Stimulated activated CD8-positive, alpha-beta memory T cell treated with anti-CD3 and anti-CD28 coated beads, Interleukin-7, amount 100 ng/mL, for 24 hours (primary cell): ENCODE data around the gene CSK.
A peak's percentile ranks its signal among the peaks of the same experiment; 100 is the strongest.

Experiments
- DNase-seq: peaks from one replicate; pipeline ENCODE4 v3.0.0-alpha.2; 2020; ENCODE audit warnings: low read depth

Gene CSK

GRCh38 chr15:74826364-74826819 lies 44.5 kb downstream of the CSK start, which contains the start of gene CPLX3:
CPLX3 (plus strand) TSS chr15:74826627; CDS start chr15:74826704, 77 bp downstream.
- DNase-seq = no peak

DNA sequence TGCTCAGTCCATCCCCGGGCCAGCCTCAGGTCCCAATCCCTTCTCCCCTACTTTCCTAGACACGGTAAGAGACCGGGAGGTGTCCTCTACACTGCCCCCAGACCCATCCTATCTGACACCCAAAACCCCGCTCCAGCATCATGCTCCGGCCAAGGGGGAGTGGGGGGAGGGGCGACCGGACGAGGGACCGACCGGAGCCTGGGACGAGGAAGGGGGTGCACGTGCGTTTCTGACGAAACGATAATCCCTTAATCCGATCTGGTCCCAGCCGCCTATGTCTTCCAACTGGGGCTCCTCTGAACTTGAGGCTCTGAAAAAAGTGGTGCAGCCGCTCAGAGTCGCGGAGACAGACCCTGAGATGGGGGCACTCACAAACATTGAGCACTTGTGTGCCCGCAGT lies 45.0 kb downstream of the CSK start:
- no peak for DNase-seq

DNA sequence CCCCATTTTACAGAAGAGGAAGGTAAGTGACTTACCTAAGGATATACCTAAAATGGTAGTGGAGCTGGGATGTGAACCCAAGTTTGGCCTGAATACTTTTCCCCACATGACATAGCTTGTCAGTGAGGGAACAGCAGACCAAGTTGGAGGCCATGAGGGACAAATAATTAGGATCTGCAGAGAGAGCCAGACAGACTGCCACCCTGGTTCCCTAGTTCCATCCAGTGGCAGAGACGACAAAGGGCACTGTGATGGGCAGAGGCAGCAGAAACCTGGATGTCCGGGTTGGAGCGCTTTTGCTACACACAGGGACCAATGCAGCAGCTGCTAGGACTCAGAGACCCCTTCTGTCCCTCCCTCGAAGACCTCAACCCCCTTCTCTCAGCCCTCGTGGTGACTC lies 45.7 kb downstream of the CSK start:
- DNase-seq = no peak

GRCh38 chr15:74828835-74829234 lies 47.0 kb downstream of the CSK start:
- DNase-seq = no peak

- DNase-seq = no peak
Observed at GRCh38 chr15:74829486-74829885, 47.6 kb downstream of the CSK start.

DNA sequence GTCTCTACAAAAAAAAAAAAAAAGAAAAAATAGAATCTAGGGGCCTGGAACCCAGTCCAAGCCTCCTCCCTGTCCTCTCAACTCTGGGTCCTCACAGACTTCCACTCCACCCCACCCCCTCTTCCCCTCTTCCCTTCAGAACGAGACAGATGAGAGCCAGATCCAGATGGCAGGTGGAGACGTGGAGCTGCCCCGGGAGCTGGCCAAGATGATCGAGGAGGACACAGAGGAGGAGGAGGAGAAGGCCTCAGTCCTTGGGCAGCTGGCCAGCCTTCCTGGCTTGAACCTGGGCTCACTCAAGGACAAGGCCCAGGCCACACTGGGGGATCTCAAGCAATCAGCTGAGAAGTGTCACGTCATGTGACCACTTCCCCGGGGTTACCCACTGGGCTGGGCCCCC lies 48.1 kb downstream of the CSK start:
- no peak for DNase-seq

- no peak for DNase-seq
Observed at GRCh38 chr15:74830868-74831267, 49.0 kb downstream of the CSK start.

- DNase-seq = no peak
Observed at GRCh38 chr15:74831813-74832495, 50.1 kb downstream of the CSK start.

DNA sequence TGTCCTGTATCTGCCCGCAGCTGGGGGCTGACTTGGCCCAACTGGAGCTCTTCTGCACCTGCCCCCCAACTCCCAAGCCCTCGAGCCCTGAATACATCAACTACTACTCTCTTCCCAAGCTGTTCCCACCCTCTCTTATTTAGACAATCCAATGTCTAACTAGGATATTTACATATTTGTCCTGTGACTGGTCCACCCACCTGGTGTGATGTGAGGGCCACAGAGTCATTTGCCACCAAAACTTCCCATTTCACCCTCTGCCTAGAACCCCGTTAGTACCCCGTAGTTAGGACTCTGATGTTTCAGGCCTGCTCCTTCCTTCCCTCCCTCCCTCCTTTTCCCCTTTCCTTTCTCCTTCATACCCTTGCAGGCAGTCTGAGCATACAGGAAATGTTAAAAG lies 50.9 kb downstream of the CSK start:
- no peak for DNase-seq

DNA sequence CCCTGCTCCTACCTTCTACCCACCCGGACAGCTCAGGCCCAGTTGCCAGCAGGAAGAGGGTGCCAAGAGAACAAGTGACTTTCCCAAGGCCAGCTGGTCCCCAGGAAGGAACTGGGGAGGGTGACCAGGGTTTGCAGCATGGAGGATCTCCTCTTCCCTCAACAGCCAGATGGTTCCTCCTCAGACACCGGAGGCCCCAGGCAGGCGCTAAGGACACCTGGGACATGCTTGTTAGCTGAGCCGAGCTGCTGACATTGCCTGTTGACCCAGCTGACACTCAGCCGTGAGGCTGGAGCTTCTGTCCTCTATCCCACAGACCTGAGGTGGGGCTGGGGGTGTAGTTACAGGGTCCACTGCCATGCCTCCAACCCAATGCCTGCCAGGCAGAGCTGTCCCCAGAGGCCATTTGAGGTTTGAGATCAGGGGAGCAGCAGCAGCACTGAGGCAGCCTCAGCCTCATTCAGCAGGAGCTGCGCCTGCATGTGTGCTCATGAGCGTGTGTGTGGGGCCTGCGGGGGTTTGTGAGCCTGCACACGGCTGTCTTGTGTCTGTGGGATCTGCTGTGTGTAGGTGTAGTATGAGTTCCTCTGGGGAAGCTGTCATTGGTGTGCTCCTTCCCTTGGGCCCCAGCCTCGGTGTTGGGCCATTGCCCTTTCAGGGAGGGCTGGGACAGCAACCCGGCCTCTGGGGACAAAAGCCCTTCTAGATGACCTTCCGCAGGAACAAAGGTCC lies 51.7 kb downstream of the CSK start:
- DNase-seq = no peak

DNA sequence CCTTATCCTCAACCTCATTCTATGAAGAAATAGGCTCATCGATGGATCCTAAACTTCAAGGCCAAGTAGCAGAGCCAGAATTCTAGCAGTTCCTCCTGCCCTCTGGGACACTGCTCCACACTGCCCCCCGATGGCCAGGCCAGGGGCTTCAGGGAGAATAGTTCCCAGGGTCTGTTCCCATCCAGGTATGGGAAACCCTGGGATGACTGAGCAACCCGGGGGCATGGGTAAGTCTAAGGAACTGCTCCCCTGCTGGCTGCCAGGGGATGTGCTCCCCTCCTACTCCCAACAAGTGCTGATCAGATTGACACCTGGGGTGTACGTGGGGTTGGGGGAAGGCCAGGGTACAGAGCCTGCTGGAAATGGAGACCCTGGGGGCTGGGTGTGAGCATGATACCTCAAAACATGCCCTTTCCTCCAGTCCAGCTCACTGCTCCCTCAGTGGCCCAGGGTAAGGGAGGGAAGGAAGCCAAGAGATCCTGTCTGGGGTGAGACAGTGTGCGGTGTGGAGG lies 53.5 kb downstream of the CSK start:
- no peak for DNase-seq

GRCh38 chr15:74836846-74837245 lies 55.0 kb downstream of the CSK start:
- DNase-seq = no peak

DNA sequence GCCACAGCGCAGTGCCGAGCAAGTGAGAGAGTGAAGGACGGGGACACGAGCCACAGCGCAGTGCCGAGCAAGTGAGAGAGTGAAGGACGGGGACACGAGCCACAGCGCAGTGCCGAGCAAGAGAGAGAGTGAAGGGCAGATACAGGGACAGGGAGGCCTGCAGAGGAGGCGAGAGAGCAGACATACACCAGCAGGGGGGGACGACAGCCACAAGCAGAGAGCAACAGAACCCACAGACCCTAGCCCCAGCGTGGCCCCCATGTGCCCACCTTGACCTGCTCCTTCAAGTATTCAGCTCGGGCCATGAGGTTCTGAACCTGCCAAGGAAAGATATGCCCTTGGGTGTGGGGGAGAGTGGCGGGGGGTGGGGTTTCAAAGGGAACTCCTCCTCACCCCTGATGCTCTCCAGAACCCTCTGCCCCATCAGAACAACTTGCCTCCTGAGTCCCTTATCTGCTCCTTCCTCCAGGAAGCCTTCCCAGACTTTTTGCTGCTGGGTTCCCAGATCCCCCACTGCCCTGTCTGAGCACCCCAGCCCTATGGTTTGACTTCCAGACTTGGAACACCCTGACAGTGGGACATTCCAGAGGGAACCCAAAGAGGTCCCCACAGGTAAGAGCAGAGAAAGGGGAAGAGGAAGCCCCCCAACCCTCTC lies 55.7 kb downstream of the CSK start:
- DNase-seq = no peak

DNA sequence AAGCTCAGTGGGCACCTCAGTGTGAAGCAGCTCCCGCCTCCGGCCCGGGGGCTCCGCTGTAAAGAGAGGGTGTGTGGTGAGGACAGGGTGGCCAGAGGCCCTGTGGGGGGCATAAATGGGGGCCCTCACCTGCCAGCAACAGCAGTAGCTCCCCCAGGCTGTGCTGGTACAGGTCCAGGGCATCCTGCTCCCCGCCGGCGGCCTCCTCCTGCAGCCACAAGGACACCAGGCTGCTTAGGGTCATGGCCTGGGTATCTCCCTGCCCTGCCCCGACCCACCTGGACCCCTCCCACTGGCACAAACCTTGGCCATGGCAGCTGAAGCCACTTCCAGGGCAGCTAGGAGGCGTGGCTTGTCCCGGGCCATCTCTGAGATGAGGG lies 56.2 kb downstream of the CSK start:
- DNase-seq = no peak

GRCh38 chr15:74838746-74839525 lies 57.1 kb downstream of the CSK start:
- no peak for DNase-seq

DNA sequence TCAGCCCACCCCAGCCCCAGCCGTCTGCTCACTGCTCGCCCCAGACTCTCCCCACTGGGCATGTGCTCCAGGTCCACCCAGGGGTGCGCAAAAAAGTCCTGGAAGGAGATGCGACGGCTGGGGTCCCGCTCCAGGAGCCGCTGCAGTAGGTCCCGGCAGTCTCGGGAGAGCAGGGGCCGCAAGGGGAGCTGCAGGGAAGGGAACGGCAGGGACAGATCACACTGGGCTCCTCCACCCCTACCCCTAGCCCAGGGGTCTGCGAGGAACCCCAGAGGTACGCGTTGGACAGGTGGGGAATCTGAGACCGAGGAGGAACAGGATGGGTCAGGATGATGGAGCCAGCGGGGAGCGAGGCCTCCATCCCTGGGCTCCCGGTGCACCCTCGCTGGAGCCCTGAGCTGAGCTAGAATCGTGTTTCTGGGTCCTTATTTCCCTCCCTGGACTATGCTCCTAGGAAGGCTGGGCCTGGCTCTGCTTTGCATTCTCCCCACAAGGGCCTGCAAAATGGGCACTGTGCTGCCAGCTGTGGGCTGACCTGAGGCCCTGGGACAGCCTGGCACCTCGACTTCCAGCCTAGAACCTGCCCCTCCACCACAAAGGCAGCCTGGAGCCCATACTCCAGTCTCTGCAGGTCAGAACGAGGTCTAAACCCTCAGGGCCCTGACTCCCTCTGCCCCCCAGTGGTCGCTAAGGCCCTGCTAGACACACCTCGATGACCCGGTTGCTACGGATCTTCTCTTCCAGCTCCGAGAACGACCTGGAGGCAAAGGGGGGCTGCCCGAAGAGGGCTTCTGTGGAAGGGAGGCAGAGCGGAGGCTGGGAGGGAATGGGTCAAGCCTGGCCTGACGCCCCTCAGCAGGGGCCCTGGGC lies 57.9 kb downstream of the CSK start:
- DNase-seq = no peak

DNA sequence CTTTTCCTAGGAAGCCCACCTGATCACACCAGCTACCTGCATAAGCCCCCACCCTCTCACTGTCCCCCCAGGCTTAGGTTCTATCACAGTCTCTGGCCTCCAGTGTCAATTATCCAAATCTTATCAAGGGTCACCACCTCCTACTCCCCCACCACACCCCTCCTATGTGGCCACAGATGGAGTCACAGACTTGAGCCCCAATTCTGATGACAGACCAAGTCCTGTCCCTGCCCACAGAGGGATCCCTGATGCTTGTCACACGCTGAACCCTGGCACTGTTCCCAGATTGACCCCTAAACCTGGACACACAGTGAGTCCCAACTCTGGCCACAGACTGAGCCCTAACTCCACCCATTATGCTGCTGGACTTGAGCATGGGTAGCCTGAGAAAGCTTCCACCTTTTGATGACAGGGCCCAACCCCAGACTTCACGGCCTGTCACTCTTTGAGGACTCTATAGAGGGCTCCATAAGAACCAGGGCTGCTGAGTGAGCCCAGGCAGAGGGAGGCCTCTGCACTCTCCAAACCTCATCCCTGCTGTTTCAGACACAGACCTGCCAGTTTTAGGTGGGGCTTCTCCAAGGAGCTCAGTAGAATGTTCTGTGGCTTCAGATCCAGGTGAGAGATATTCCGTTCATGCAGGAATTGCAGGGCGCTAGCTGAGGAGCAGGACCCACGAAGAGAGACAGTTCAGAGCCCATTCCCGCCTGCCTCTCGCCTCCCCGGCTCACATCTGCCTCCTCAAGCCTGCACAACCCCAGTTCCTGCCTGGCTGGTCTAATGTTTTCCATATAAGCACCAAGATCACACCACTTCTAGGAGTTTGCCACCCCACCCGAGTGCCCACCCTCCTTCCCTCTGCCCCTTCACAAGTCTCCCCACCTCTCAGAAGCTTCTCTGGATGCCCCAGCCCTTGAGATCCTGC lies 59.2 kb downstream of the CSK start:
- no peak for DNase-seq

DNA sequence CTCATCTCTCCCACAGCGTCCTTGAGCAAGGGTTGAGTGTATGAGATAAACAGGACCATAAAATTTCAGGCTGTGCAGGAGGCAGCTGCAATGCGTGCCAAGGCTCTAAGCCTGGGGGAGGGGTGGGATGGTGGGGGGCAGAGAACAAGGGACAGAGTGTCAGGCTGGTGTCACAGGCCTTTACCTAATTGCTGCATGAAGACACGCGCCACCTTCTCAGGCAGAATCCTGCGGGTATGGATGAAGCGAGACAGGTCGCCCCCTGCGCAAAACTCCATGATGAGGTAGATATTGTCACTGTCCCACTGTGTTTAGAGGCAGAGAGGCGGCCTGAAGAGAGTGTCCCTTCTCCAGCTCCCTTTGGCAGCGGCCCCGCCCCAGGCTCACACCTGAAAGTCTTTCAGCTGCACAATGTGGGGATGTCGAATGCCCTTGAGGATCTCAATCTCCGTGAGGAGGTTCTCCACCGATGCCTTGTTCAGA lies 60.1 kb downstream of the CSK start:
- no peak for DNase-seq

DNA sequence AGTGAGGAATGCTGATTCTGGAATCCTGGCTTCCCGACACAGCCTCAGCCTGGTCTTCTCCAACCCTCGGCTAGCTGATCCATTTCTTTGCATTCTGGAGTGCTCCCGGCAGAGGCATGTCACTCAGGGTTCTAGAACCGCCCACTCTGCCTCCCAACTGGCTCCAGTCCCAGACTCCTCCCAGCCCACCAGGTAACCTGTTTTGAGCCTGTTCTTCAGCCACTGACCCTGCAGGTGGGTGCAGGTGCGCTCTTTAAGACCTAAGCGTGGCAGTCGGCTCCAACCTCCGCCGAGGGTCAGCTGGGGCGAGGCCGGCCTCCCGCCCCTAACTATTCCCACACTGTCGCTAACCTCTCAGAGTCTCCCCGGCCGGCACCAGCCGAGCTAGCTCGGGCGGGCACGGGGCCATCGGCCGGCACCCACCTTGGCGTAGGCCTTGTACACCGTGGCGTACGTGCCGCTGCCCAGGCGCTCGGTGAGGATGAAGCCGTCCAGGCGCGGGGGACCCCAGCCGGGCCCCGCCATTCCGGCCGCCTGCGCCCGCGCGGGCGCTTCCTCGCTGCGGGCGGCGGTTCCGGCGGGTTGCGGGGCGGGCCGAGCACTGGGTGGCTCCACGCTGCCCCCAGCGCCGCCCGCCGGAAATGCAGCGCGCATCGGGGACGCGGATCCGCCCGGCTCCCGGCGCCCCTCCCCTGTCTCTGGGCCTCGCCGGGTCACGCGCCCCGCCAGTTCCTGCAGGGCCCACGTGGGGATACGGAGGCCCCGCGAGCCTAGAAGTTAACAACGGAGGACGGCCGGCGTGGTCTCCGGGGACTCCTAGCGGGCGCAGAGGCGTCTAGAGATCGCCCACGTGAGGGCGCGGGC lies 60.9 kb downstream of the CSK start, which contains the start of gene ULK3:
TSS of gene ULK3 (minus strand) at position 576 of the 864 bp plus-strand sequence. CDS start at position 525, 51 bp downstream.
- DNase-seq = peak; percentile 82
